GM19468 (cell line): ENCODE data around the gene VSTM4.

Experiments
- ATAC-seq: cut with Tn5 transposase; IDR thresholded peaks from one replicate; pipeline ENCODE4 v1.9.1; 2021; ENCODE audit warnings: mild to moderate bottlenecking, moderate library complexity, moderate number of reproducible peaks; ENCODE audit not compliant: unreplicated experiment; ENCODE audit errors: extremely low read depth

VSTM4 gene

DNA sequence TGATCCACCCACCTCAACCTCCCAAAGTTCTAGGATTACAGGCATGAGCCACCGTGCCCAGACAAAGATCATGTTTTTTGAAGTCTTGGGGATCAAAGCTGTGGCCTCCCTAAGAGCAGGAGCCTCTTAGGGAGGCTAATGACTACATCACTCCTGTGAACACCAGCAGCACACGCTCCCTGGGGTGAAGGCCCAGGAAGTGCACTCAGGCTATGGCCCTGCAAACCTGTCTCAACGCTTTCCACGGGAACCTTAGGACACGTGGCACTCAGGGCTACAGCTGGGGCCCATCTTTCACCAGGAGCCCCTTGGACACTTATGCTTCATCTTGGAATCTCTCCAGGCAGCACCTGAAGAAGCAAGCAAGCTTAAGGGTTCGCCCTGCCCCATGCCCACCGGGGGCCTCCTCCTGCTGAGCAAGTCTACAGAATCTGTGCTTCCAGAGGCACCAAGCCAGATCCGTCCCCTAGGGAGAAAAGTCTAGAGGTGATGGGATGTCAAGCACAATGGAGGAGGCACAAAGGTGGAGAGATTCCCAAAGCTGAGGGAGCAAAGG lies 18.4 kb downstream of the VSTM4 start:
- ATAC-seq, result no peak

DNA sequence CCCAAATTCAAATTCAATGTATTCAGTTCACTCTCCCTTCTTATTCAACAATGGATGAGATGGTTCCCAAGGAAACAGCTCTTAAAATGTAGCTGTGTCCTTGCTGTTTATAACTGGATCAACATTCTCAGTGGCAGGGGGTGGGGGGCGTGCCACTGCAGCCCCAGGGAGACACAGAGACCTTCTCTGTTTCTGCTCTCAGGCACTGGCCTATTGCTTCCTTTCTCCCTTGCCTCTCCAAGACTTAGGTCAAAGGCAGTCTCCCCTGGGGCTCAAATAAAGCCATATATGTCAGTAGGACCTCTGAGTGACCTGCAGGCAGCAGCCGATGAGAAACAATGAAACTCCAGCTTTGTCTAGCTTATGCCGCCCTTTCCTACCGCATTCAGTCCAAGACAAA lies 20.7 kb downstream of the VSTM4 start:
- no peak for ATAC-seq

DNA sequence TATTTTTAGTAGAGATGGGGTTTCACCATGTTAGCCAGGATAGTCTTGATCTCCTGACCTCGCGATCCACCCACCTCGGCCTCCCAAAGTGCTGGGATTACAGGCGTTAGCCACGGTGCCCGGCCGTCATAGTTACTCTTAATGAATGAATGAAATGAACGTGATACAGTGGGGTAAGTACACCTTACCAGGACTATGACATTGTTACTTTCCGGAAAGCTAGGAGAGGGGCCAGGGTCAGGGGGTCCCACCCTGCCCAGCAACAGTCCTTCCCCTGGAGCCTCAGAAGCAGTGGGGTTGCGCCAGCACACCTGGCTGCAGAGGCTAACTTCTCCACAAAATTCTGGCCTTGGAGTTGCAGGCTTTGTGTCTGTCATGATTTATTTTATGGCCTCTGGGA lies 21.4 kb downstream of the VSTM4 start:
- ATAC-seq, result no peak

DNA sequence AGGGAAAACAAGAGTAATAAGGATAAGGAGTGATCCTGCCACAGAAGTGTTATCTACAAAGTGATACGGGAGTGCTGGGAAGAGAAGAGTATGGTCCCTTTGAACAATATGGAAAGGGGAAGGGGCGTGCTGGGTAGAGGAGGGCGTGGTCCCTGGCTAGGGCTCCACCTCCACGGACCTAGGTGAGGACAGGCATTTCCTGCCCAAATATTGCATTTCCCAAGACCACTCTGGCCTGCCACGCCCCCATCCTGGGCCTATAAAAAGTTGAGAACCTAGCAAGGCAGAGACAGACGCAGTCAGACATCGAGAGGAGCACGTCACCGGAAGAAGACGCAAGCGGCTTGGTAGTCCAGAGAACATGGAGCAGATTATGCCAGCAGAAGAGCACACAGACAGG lies 22.8 kb downstream of the VSTM4 start:
- ATAC-seq, result no peak

DNA sequence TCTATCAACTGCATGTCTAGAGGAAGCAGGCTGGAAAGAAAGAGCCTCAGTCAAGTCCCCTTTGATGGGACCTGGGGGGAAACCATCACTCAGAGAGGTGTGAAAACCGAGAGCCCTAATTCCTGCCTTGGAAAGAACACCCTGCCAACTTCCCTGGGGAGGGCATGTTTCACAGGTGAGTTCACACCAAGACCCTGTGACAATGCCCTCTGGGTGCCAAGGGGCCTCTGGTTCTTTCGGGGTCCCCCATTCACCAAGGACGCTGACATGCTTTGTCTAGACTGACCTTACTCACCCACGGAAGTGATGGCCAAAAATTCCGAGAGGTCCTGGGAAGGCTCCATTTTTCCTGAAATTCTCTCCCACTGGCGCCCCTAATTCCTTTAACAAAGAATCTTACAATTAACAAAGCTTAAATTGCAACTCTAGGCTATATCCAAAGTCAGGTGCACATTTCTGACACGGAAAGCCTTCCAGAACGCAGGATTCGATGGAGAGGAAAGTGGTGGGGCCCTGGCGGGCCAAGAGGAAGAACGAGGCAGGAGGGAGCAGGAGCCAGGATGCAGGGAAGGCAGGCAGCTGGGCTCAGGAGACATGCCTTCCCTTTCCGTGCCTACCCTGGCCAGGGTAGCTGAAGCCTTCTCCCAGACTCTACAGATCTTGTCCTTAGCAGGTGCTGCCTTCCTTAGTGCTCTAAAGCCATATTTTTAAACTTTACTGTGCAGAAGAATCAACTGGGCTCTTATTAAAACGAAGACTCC lies 23.7 kb downstream of the VSTM4 start:
- no peak for ATAC-seq

DNA sequence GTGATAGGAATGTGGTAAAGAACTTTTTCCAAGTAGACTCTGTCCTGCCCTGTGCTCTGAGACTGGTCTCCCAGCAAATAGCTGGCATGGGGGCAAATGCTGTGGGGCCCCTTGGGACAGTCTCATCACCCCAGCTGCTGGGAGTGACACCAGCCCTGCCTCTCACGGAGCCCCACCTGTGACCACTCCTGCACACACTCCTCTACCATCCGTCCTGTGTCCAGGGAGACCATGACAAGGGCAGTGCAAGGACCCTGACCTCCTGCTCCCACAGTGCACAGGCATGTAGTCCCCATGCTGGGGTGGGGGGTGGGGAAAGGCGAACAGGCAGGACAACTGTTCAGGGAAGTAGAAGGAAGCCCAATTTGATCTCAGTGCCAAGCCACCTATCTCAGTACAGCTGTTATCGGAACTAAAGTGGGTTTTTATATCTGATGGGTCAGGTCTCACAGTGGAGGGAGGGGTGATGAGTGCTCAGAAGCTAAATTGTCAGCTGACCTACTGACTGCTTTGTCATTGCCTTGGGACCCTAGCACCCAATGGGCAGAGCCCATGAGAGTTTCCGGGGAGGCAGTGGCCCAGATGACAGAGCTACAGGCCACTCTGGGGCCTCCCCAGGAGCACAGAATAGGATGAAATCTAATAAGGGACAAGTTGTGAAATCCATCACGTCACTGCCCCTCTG lies 24.5 kb downstream of the VSTM4 start:
- no peak for ATAC-seq

DNA sequence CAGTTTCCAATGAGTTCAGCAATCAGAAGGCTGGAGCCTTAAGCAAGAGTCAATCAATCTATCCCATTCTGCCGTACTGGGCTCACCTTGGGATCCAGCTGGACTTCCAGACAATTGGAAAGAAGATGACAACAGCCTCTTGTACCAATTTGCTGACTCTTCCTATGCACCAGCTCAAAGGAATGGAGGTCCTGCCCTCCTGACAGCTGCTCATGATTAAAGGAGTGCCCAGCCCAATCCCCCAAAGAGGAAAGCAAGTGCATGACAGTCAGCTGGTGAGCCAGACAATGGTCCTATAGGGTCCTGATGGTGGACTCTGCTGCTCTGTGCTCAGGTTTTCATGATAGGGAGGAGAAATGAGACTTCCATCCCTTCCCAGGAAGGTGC lies 25.1 kb downstream of the VSTM4 start:
- ATAC-seq, result no peak

DNA sequence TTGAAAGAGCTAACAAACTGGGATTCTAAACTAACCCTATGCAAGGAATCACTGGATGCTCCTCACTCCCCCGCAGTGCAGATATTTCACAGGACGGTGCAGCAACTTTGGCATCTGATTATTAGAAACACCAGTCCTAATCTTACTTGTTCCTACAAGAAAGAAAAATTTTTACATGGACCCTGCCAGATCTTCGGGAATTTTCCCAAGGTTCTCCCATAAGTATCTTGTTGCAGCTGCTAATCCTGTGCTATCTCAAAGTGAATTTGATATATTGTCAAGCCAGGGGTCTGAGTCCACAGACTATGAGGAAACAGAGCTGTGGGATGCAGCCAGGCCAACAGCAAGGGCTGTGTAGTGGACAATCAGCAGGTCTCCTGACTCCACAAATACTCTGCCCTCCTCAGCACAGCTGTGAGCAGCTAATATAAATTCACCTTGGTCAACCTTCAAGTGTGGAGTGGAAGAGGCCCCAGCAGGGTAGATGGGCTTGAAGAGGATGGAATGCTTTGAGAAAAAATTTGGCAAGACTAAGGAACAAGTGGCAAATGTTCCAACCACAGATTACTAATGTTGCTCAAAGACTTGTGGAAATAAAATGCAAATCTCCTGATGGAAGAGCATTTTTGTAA lies 25.6 kb downstream of the VSTM4 start:
- no peak for ATAC-seq

DNA sequence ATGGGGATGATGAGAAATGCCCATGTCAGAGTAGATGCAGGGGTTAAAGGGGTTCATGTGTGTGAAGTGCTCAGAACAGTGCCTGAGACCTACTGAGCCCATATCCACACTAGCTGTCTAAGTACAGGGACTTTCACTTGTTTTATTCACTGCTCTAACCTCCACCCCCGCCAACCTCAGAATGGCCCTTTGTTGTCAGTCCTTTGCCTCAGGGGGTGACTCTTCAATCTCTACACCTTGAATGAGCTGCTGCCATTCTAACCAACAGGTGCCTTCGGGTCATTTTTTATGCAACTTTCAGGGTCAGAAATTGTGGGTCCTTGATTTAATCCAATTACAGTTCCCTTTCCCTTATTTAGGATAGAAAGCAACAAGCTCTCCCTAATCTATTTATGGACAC lies 26.2 kb downstream of the VSTM4 start:
- ATAC-seq, result no peak

DNA sequence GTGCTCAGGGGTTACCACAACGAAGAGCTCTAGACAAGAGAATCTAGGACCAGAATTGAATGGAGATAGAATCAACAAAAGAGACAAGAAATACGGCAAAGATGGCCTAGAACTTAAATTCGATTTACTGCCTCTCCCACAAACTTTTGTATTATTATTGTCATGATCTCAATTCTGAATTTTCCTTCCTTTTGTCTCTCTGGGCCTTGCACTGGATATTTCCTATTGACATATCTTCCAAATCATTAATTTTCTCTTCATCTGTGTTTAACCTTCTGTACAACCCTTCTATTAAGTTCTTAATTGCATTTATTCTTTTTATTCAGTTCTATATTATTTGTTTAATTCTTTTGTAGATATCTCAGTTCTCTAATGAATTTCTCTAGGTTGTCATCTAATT lies 28.4 kb downstream of the VSTM4 start:
- ATAC-seq, result no peak

DNA sequence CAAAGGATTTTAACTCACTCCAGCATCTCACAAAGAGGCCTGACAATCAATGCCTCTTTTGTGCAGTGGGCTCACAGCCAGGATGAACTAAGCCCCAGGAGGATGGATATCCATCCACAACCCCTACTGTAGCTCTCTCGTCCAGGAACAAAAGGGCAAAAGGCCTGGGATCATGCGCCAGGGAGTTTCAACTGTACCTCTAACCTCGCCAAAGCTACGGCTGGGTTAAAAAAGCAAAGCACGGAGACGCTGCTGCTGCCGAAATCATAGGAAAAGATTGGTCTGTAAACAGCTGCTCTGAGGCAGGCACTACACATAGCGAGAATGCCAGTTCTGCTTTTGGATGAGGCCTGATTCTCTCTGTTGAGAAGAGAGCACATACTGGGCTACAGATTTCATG lies 32.1 kb downstream of the VSTM4 start:
- no peak for ATAC-seq

DNA sequence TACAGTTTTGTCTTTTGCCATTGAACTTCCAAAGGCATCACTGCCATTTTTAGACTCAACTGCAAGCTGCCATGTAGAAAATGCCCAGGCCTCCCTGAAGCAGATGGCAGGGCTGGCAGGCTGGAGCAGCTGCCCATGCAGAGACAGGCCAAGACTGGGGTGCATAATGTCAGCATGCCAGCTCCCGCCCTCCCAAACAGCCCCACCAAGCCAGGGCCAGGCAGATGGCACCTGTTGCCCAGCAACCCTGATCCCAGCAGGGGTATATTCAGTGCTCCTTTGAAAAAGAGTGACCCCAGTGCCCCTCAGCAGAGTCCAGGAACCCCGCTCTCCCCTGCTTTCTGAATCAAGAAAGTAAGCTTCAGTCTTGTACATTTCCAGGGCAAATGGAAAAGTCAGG lies 32.6 kb downstream of the VSTM4 start:
- ATAC-seq, result no peak

DNA sequence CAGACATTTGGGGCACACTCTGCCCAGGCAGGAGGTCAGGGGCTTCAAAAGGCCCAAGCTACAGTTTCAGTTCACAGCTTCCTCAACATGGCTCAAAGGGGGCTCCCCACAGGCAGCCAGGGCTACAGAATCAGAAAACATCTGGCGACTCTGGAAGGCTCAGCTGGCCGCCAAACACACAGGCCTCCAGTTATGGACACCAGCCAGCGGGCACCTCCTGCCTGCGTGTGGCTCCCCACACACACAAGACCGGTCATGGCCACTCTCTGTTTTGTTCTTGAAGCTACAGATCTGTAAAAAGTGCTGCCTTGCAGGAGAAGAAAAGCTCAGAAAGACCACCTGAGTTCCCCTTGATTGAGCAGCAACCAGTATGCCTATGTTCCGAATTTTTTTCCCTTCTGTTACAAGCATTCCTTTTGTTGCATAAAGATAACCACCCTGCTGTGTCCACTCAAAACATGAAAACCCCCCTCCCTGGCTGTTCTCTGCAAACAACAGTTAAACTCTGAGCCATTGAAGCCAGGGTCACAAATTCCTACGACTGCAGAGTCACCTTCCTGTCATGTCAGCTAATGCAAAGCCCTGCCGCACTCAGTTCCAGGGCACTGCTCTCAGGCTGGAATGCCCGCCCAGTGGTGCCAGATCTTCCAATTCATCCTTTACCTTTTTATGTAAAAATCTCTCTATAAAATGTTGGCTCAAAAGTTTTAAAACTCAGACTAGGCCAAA lies 33.6 kb downstream of the VSTM4 start:
- ATAC-seq, result no peak

DNA sequence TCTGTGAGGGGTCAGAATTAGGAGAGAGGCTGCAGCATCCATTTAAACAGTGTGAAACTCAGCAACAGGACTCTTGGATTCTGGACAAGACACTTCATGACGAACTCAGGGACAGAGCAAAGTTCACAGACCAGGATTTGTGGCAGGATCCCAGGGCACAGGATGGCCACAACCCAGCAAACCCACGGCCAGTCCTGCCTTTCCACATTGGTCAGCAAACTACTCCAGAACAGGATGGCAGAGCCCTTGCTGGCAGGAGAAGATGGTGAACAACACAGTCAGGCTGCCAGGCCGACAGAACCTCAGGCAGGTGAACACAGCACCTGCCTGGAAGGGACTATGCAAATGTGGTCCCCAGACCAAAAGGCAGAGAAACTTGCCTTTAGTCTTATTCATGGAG lies 34.4 kb downstream of the VSTM4 start:
- no peak for ATAC-seq

DNA sequence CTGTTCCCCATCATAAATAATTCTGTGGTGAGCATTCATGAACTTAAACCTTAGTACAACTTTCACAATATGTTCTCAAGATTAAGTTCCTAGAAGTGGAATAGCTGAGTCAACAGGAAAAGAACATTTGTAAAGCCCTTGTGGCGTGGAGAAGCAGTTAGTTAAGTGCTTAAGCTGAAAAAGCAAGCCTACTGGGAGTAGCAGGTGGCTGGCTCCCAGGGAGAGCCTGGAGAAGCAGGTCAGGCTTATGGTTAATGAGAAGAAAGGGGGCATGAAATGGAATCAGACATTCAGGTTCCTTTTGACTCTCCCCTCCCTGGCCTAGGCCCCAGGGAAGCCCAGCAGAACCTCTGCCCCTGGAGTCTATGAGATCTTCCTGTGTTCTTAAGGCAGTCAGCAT lies 35.3 kb downstream of the VSTM4 start:
- no peak for ATAC-seq

DNA sequence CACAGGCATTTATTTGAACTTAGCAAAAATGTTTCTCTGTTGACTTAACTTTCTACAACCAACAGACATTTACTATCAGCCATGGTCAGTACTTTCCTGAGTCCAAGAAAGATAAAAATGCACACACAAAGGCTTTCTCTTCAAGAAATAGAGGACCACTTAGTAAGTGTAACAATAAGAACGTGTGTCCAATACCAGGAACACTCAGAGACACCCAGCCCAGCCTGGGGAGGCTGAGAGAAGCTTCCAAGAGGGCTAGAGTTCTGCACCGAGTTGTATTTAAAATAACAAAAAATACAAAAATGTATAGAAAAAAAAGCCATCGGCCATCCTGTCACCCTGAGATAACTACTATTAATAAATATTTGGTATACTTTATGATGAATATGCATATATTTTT lies 35.8 kb downstream of the VSTM4 start:
- no peak for ATAC-seq

DNA sequence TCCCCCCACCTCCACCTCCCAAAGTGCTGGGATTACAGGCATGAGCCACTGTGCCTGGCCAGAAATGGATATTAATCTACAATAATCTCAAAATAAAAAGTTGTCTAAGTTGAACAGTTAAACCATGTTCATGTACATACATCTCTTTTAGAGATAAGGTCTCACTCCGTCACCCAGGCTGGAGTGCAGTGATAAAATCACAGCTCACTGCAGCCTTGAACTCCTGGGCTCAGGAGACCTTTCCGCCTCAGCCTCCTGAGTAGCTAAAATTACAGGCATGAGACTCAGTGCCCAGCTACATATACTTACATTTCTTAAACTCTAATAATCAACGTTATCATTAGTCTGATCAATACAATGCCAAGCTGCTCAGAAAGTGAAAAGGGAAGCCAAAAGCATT lies 36.2 kb downstream of the VSTM4 start:
- ATAC-seq, result no peak

DNA sequence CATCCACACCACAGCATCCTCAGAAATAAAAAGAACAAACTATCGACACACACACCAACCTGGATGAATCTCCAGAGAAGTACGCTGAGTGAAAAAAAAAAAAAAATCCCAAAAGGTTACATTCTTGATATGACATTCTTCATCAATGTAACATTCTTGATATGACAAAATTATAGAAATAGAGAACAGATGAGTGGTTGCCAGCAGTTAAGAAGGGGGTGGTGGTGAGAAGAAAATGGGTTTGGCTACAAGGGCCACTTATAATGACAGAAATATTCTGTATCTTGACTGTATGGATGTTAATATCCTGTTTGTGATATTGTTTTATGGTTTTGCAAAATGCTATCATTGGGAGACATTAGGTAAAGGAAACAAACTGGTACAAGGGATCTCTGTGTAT lies 36.9 kb downstream of the VSTM4 start:
- no peak for ATAC-seq

DNA sequence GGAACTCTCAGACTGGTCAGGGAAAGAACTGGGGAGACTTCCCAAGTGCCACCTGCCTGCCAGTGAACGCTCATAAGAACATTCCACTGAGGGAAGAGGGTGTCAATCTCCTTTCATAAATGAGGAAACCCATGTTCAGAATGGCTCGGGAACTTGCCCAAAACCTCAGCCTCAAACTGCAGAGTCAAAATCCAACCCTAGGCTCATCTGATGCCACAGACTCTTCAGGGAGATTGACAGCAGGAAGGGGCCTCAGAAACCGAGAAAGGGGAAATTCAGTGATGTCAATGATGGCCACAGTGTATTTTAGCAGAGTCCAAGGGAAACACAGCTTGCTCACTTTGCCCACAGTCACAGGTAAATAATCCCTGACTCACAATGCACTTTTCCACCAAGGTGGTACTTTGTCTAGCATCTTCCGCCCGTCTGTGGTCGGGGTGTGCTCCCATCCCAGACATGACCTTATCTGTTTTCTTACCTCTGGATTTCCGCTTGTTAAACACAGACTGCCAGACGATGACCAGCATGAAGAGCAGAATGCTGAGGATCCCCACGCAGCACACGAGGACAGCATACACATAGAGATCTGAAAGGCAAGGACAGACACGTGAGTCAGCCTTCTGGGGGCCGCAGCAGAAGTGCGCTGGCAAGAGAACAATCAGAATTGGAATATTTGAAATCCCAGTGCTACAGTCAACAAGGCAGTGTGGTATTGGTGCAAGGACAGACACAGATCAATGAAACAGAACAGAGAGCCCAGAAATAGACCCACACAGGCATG lies 38.4 kb downstream of the VSTM4 start:
- no peak for ATAC-seq

DNA sequence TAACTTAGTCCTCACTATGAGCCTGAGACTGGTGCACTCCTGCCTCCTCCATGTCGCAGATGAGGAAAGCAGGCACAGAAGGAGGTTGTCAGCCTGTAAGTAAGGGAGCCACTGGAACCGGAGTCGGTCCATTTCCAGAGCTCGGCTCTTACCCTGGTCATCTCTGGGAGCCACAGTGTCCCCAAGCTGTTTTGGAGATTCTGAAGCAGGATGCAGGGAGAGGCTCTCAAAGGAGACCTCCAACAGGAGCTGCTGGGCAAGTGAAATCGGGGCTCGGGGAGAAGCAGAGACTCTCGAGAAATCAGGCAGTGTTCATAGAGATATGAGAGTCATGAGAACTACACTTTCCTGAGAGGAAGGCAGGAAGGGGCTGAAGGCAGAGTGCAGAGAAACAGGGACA lies 39.0 kb downstream of the VSTM4 start:
- ATAC-seq, result no peak
